Measurements from ENCODE around the gene OR1A1.
"Not testable (repeated sequence)": the region's sequence is repeated elsewhere in the genome, so short reads cannot be mapped to it uniquely, and the experiment has no call there.

The OR1A1 gene, protein sequence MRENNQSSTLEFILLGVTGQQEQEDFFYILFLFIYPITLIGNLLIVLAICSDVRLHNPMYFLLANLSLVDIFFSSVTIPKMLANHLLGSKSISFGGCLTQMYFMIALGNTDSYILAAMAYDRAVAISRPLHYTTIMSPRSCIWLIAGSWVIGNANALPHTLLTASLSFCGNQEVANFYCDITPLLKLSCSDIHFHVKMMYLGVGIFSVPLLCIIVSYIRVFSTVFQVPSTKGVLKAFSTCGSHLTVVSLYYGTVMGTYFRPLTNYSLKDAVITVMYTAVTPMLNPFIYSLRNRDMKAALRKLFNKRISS

DNA sequence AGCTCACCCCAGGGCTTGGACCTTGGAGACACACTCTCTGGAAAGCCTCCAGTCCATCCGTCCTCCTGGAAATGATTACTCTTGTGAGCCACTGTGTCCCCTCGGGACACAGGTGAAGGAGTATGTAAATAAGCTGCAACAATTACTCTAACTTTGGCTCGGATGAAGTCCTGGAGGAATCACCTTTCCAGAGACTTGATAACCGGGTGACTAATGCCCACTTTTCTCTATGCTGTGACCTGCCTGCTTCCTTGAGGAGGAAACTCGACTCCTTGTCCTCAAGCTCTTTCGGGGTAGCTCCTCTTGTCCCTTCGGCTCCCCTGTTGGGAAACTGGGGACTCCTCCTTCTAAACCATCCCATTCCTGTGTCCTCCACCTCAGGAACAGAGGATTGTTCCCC is at the start of gene OR1A1:
Gene OR1A1 (plus strand): TSS at position 301 of the 400 bp plus-strand sequence. CDS start 7,954 bp downstream, outside the sequence.
- no peak for DNase-seq

DNA sequence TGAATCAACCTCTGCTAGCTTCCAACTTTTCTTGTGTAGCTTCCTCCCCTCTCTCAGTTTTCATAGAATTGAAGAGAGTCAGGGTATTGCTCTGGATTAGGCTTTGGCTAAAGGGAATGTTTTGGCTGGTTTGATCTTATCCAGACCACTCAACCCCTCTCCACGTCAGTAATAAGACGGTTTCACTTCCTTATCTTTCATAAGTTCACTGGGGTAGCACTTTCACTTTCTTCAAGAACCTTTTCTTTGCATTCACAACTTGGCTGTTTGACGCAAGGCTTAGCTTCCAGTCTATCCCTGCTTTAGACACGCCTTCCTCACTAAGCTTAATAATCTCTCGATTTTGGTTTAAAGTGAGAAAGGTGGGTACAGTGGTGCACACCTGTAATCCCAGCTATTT is 39.9 kb upstream of the OR1A1 start:
- DNase-seq = no peak

DNA sequence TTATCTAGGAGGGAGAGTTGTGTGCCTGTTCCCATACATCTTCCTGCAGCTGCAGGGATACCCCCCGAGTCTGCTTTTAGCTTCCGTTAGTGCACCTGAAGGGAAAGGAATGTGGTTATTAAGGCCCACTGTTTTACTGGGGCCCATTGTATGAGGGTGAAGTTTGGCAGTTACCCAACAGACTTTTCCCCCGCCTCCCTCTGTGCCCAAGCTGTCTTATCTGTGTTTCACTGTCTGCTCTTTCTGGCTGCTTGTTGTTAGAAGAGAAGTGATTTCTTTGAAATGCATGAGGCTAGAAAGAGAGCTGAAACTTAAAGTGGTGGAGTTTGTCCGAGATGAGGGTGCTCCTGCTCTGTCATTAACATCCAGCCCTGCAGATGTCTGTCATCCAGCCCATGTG is 17.5 kb upstream of the OR1A1 start:
- no peak for DNase-seq

DNA sequence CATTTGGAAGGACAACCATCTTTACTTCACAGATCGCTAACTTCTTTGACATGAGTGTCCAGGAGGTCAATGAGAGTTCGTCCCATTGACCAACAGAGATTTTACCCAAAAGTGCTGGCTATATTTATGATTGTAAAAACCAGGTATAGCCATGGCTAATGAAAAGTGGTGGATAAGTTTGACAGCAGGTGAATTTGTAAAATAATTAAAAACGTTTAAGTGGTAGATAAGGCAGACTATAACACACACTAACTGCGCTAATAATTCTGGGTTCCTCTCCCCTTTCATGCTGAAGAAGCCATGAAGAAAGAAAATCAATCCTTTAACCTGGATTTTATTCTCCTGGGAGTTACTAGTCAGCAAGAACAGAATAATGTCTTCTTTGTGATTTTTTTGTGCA is 10.2 kb upstream of the OR1A1 start, which contains the start of gene OR1A2:
Gene OR1A2 (plus strand): TSS at position 301 of the 400 bp plus-strand sequence. CDS start 0 bp downstream, at position 301.
- no peak for DNase-seq

DNA sequence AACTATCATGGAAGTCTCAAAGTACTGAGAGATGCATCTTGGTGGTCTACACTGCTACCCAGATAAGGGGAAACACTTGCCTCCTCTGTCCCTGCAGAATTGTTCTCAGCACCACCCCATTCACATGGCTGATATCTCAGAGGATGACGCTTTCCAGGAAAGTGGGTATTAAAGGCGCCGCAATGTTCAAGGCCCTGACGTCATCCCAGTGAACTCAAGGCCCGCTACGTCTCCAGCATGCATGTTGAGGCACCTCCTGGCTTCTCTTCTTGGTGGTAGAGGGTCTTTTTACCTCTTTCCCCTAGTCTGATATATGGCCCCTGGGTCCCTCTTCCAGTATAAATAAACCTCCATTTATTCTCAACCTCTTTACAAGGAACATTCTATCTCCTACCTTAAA is 1.0 kb downstream of the OR1A1 start:
- no peak for DNase-seq

DNA sequence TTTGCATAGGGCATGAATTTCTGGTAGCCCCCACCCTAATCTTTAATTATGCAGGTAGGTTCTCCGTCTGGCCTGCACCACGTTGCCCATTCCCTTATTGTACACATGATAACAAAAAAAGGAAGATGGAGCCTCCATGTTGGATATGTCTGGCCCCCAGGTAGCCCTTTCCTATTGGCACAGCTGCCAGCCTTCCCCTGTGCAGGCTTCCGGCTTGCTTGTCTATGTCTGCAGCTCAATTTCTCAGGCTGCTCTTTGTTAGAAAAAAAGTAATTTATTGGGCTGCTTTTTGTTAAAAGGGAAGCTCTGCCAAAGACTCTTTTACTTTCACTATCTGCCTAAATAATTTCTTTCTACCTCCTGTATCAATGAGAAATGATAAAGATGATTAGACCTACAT is 5.5 kb downstream of the OR1A1 start:
- no peak for DNase-seq

DNA sequence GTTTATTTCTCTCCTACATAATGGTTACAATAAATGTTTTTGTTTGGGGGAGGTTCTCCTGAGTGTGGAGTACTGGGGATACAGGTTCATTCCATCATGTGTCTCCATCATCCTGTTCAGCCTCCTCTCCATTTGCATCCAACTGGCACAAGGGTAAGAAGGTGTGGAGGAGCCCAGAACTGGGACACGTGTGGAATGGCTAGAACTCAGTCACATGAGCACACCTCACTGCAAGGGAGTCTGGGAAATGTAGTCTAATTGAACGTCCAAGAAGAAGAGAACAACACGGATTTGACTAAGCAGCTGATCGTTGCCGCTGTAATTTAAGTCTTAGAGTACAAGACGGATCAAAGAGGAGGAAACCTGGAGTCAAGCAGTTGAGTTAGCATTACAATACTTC is 6.1 kb downstream of the OR1A1 start:
- DNase-seq = no peak

DNA sequence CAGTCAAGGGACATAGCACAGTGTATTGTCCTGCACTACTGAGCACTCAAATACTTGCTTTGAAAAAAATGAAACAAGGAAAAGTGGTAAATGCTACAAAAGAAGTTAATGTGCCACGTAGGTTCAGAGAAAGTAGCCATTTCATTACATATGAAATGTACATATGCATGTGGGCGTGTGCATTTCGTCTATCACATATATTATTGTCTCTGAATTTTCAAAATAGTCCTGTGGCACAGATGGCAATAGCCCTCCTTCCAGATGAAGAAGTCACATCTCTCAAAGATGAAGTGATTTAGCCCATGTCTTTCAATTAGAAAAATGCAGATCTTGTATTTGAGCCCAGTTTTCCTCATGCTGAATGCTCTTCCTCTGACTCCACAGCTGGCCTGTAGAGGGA is 12.5 kb downstream of the OR1A1 start:
- DNase-seq = not testable (repeated sequence)

DNA sequence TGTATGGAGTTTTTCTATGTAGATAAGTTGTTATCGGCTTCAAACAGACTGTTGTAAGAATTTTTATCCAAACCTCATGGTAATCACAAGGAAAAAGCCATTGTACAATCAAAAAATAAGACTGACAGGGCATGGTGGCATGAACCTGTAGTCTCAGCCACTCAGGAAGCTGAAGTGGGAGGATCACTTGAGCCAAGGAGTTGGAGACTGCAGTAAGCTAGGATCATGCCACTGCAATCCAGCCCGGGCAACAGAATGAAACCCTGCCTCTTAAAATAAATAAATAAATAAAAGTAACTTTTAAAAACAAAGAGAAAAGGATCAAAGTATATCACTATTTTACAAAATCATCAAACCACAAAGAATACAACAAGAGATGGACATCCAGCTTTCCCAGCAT is 14.4 kb downstream of the OR1A1 start:
- no peak for DNase-seq

DNA sequence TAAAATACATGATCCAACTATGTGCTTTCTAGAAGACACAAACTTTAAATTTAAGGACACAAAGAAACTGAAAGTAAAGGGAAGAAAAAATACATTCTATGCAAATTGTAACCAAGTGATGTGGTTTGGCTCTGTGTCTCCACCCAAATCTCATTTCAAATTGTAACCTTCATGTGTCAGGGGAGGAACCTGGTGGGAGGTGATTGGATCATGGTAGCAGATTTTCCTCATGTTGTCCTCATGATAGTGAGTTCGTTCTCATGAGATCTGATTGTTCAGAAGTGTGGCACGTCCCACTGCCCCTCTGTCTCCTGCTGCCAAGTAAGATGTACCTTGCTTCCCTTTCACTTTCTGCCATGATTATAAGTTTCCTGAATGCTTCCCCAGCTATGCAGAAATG is 15.0 kb downstream of the OR1A1 start:
- DNase-seq = no peak

DNA sequence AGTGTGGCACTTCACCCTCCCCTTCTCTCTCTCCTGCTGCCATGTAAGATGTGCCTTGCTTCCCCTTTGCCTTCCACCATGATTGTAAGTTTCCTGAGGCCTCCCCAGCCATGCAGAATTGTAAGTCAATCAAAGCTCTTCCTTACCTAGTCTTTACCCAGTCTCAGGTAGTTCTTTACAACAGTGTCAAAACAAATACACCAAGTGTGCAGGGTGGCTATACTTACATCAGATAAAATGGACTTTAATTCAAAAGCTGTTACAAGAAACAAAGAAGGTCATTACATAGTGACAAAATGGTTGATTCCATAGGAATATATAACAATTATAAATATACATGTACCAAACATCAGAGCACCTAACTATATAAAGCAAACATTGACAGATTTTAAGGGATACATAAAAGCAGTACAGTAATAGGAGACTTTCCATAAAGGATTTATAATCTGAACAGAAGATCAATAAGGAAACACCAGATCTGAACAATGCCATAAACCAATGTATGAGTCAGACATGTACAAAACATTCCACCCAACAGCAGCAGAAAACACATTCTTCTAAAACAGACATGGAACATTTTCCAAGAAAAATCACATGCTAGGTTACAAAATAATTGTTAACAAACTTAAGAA is 17.4 kb downstream of the OR1A1 start:
- DNase-seq = not testable (repeated sequence)

DNA sequence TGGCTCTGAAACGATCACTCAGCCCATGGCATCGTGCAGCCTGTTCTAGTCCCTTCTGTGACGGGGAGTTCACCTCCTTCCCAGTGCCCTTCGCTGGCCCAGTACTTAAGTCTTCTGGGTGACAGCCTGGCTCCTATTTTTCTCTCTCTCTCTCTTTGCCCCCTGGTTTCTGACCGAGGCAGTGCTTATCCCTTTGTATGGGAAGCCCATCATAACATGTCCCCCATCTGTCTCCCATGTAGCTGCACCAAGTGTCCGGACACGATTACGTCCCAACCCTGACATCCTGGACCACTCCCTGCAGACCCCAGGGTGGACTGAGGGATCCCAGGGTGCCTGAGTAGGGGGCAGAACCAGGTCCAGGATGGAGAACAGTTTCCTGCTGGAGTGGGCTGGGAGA is 24.8 kb downstream of the OR1A1 start:
- DNase-seq = not testable (repeated sequence)

DNA sequence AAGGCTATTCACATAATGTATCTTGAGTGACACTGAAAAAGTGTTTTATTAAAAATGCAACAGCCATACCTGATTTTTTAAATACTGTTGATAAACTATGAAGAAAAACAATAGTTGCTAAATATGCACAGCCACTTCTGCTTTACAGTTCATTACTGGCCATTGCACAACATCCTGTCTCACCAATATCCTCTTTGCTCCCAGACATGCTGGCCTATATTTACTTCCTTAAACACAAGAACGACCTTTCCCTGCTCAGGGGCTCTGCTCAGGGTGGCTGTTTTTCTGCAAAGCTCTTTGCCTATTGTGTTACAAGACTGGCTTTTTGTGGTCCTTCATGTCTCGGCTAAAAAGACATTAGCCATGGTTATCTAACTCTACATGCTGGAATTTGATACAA is 31.2 kb downstream of the OR1A1 start:
- not testable (repeated sequence) for DNase-seq

DNA sequence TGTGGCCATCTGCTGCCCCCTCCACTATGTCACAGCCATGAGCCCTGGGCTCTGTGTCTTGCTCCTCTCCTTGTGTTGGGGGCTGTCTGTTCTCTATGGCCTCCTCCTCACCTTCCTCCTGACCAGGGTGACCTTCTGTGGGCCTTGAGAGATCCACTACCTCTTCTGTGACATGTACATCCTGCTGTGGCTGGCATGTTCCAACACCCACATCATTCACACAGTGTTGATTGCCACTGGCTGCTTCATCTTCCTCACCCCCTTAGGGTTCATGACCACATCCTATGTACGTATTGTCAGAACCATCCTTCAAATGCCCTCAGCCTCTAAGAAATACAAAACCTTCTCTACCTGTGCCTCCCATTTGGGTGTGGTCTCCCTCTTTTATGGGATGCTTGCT is 33.6 kb downstream of the OR1A1 start:
- DNase-seq = not testable (repeated sequence)

DNA sequence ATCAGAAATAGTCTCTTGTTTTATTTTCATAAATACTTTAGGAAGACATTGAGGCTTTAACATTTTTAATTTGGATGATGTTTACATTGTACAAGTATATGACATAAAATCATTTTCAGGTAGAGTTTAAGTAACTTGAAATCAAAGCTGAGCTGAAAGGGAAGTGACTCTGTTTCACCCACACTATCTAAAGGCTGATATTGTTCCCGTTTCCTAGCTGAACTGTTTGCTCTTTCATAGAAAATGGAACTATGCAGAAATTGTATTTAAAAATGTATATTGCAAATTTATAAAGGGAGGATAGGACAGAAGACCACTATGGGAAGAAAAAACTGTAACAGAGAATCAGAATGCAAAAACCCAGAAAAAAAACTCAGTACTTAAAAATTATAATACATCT is 37.4 kb downstream of the OR1A1 start:
- not testable (repeated sequence) for DNase-seq

DNA sequence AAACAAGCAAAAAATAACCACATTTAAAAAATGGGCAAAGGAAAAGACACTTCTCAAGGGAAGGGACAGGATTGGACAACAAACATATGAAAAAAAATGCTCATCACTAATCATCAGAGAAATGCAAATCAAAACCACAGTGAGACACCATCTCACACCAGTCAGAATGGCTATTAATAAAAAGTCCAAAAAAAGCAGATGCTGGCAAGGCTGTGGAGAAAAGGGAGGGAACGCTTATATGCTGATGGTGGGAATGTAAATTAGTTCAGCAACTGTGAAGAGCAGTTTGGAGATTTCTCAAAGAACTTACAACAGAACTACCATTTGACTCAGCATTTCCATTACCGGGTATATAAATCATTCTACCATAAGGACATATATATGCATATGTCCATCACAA is 41.5 kb downstream of the OR1A1 start:
- not testable (repeated sequence) for DNase-seq

DNA sequence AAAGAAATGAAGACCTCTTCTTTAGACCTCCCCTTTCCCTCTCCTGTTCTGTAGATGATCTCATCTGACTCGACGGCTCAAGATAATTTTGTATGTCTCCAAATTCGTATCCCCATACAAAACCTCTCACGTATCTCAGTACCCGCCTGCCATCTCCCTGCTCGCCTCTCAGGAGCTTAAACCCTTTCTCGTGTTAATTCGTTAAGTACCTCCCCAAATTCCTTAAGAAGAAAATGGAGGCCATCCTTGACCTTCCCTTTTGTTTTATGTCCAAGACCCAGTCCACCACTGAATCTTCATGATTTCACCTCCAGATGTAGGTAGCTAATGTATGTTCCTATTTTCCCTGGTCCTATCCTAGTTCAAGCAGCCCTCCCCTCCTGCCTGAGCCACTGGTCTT is 49.1 kb downstream of the OR1A1 start:
- no peak for DNase-seq

DNA sequence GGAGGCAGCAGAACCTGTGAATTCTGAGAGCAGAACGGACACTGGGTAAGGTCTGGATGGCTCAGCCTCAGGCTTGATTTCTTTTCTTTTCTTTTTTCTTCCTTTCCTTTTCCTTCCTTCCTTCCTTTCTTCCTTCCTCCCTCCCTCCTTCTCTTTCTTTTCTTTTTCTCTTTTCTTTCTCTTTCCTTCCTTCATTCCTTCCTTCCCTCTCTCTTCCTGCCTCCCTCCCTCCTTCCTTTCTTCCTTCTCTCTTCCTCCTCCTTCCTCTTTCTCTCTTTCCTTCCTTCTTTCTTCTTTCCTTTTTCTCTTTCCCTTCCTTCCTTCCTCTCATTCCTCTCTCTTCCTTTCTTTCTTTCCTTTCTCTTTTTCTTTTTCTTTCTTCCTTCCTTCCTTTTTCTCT is 52.7 kb downstream of the OR1A1 start:
- no peak for DNase-seq

DNA sequence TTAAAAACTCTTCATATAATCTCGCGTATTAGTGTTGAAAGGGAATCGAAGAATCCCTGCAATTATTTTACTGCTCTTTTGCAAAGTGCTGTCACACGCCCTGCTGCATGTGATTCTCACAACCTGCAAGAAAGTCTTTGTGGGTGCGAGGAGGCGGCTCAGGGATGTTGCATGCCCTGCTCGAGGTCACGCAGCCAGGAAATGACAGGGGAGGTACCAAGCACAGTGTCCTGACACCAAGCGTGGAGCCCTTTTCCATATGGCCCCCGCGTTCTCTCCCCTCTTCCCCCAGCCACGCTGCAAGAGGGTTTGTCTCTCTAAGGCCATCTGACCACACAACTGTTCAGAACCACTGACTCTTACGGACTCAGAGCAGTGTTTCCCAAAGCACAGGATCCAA is 53.1 kb downstream of the OR1A1 start:
- DNase-seq = no peak

Data from fibroblast of skin of right biceps (primary cell).